Smooth muscle cell (in vitro differentiated cells): Measurements from ENCODE around the gene ERBB2. TPM values are rescaled to one million over a fixed set of nuclear protein-coding genes. Genes with fewer than 3 reads are reported as not detected.

ENCODE experiments used
- DNase-seq: peaks from one replicate; lab custom pipeline; 2025; ENCODE audit not compliant: unreplicated experiment; lab: John Stamatoyannopoulos, UW
- H2AFZ ChIP-seq: fragments of 200-600 bp; sonication (generic); 2 replicates; pipeline ENCODE4 v1.6.0; 2016; ENCODE audit warnings: antibody characterized with exemption, low read depth, mild to moderate bottlenecking
- H3F3A ChIP-seq: fragments of 200-600 bp; sonication (generic); 2 replicates; pipeline ENCODE4 v1.6.0; 2017; ENCODE audit warnings: antibody characterized with exemption, low read depth
- H3K27ac ChIP-seq: fragments of 200-600 bp; sonication (generic); 2 replicates; pipeline ENCODE4 v1.5.1; 2016; ENCODE audit warnings: low read depth, mild to moderate bottlenecking
- H3K27me3 ChIP-seq: fragments of 200-600 bp; sonication (generic); 2 replicates; pipeline ENCODE4 v1.6.1; 2016; ENCODE audit warnings: low read depth, mild to moderate bottlenecking
- H3K36me3 ChIP-seq: fragments of 200-600 bp; sonication (generic); 2 replicates; pipeline ENCODE4 v1.5.1; 2016; ENCODE audit warnings: low read depth
- H3K4me1 ChIP-seq: fragments of 200-600 bp; sonication (generic); 2 replicates; pipeline ENCODE4 v1.5.1; 2016; ENCODE audit warnings: low read depth
- H3K4me2 ChIP-seq: fragments of 200-600 bp; sonication (generic); 2 replicates; pipeline ENCODE4 v1.6.0; 2016; ENCODE audit warnings: mild to moderate bottlenecking
- H3K4me3 ChIP-seq: fragments of 200-600 bp; sonication (generic); 2 replicates; pipeline ENCODE4 v1.5.1; 2016; ENCODE audit warnings: mild to moderate bottlenecking
- H3K79me2 ChIP-seq: fragments of 200-600 bp; sonication (generic); 2 replicates; pipeline ENCODE4 v1.6.0; 2016; ENCODE audit warnings: low read depth, mild to moderate bottlenecking
- H3K9ac ChIP-seq: fragments of 200-600 bp; sonication (generic); 2 replicates; pipeline ENCODE4 v1.6.0; 2016; ENCODE audit warnings: low read depth
- H3K9me3 ChIP-seq: fragments of 200-600 bp; sonication (generic); replicated peaks from 2 replicates; pipeline ENCODE4 v1.5.1; 2016; ENCODE audit warnings: low read depth
- H4K20me1 ChIP-seq: fragments of 200-600 bp; sonication (generic); 2 replicates; pipeline ENCODE4 v1.6.0; 2016; ENCODE audit warnings: low read depth
- WGBS: methylation state at CpG from one replicate; pipeline ENCODE4 v1.1.7; 2016; ENCODE audit warnings: low lambda C conversion rate; 5-methylcytosine and 5-hydroxymethylcytosine counted together
- polyA plus RNA-seq: library from polyadenylated mRNA; unstranded; fragments of >200 nt; fragmentation: Nextera tagmentation; extraction: Ambion mirVana; gene quantifications from 2 replicates; pipeline ENCODE4 v1.2.1, GENCODE V29; 2016
- total RNA-seq: library from RNA; depleted of rRNA; stranded (reverse); fragments of >200 nt; gene quantifications from 2 replicates; pipeline ENCODE4 v1.2.3, GENCODE V29; 2014
- TF ChIP-seq, protein P1 (sequence below): fragments of 200-600 bp; sonication (generic); IDR thresholded peaks from 2 replicates; pipeline ENCODE4 v1.5.1; 2017; ENCODE audit warnings: borderline replicate concordance, mild to moderate bottlenecking, antibody characterized with exemption; ENCODE audit not compliant: insufficient read depth, poor library complexity, severe bottlenecking

ERBB2 gene
- total and polyA plus RNA-seq, 2 experiments from 2014 or later: 49.4 to 53.6 TPM

- H3K36me3 ChIP-seq: no peaks in the 10 kb centered on the region
- peaks cover 7% of the 10 kb centered on the region for H4K20me1 ChIP-seq
- no peak overlapping the region for H3K9ac ChIP-seq
- TF ChIP-seq, protein P1, sequence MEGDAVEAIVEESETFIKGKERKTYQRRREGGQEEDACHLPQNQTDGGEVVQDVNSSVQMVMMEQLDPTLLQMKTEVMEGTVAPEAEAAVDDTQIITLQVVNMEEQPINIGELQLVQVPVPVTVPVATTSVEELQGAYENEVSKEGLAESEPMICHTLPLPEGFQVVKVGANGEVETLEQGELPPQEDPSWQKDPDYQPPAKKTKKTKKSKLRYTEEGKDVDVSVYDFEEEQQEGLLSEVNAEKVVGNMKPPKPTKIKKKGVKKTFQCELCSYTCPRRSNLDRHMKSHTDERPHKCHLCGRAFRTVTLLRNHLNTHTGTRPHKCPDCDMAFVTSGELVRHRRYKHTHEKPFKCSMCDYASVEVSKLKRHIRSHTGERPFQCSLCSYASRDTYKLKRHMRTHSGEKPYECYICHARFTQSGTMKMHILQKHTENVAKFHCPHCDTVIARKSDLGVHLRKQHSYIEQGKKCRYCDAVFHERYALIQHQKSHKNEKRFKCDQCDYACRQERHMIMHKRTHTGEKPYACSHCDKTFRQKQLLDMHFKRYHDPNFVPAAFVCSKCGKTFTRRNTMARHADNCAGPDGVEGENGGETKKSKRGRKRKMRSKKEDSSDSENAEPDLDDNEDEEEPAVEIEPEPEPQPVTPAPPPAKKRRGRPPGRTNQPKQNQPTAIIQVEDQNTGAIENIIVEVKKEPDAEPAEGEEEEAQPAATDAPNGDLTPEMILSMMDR: no peak
- H3K4me3 ChIP-seq: no peak overlapping the region
- H3K27ac ChIP-seq: no peak overlapping the region
- no peak overlapping the region for H2AFZ ChIP-seq
- no peaks in the 10 kb centered on the region for H3K79me2 ChIP-seq
- H3K9me3 ChIP-seq: no peaks in the 10 kb centered on the region
- H3F3A ChIP-seq: no peaks in the 10 kb centered on the region
- no peaks in the 10 kb centered on the region for H3K27me3 ChIP-seq
- DNase-seq: no peak
- H3K4me2 ChIP-seq: no peak overlapping the region
- no peaks in the 10 kb centered on the region for H3K4me1 ChIP-seq
- 100% methylated on average over 4 of the region's 4 CpGs for WGBS
Measured at GRCh38 chr17:39714234-39714633, 14.4 kb downstream of the ERBB2 start.

DNA sequence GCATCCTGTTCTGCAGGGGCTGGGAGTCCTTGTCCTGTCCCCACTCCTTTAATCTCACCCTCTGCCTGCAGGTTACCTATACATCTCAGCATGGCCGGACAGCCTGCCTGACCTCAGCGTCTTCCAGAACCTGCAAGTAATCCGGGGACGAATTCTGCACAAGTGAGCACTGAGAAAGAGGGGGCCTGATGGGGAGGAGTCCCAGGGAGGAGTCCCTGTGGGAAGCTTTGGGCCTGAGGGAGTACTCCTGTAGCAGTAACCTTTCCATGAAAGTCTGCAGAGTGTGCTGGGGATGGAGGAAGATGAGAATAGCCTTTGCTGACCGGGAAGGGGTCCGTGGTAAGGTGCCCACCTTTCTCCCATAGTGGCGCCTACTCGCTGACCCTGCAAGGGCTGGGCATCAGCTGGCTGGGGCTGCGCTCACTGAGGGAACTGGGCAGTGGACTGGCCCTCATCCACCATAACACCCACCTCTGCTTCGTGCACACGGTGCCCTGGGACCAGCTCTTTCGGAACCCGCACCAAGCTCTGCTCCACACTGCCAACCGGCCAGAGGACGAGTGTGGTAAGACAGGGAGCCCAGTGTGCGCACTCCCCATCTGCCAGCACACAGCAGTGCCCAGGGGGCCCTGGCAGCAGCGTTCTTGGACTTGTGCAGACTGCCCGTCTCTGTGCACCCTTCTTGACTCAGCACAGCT is 15.7 kb downstream of the ERBB2 start:
- Histone ChIP-seq H3K4me1 (no peaks in the 10 kb centered on the region), H3K27ac (no peak overlapping the region), H3K4me3 (no peak overlapping the region), H3K9me3 (no peaks in the 10 kb centered on the region), H3K4me2 (no peak overlapping the region), H3F3A (no peaks in the 10 kb centered on the region), H4K20me1 (peaks cover 4% of the 10 kb centered on the region), H3K36me3 (no peaks in the 10 kb centered on the region), H3K27me3 (no peaks in the 10 kb centered on the region), H3K79me2 (no peaks in the 10 kb centered on the region), H2AFZ (no peak overlapping the region), H3K9ac (no peak overlapping the region)
- TF ChIP-seq, protein P1: no peak
- WGBS: 98% methylated on average over 18 of the region's 18 CpGs
- DNase-seq: no peak

GRCh38 chr17:39716073-39716818 is 16.4 kb downstream of the ERBB2 start:
- Histone ChIP-seq H3K9me3 (no peaks in the 10 kb centered on the region), H2AFZ (no peak overlapping the region), H3F3A (no peaks in the 10 kb centered on the region), H3K9ac (no peak overlapping the region), H3K27ac (no peak overlapping the region), H3K79me2 (no peaks in the 10 kb centered on the region), H3K27me3 (no peaks in the 10 kb centered on the region), H3K4me3 (no peak overlapping the region), H3K4me1 (no peaks in the 10 kb centered on the region), H3K4me2 (no peak overlapping the region), H4K20me1 (peaks cover 3% of the 10 kb centered on the region), H3K36me3 (no peaks in the 10 kb centered on the region)
- no peak for DNase-seq
- 99% methylated on average over 14 of the region's 15 CpGs for WGBS
- TF ChIP-seq, protein P1: no peak
